Urothelium cell line (cell line): ENCODE measurements around the gene RPTOR.
A peak's percentile ranks its signal among the peaks of the same experiment; 100 is the strongest.

Experiments used
- DNase-seq: peaks from one replicate; pipeline ENCODE4 v3.0.0; 2011; ENCODE audit warnings: low spot score, mixed read lengths
- FAIRE-seq: peaks from 2 replicates; lab custom pipeline; 2011; peaks lifted over from hg19 to GRCh38; lab: Jason Lieb, UNC

The RPTOR gene

DNA sequence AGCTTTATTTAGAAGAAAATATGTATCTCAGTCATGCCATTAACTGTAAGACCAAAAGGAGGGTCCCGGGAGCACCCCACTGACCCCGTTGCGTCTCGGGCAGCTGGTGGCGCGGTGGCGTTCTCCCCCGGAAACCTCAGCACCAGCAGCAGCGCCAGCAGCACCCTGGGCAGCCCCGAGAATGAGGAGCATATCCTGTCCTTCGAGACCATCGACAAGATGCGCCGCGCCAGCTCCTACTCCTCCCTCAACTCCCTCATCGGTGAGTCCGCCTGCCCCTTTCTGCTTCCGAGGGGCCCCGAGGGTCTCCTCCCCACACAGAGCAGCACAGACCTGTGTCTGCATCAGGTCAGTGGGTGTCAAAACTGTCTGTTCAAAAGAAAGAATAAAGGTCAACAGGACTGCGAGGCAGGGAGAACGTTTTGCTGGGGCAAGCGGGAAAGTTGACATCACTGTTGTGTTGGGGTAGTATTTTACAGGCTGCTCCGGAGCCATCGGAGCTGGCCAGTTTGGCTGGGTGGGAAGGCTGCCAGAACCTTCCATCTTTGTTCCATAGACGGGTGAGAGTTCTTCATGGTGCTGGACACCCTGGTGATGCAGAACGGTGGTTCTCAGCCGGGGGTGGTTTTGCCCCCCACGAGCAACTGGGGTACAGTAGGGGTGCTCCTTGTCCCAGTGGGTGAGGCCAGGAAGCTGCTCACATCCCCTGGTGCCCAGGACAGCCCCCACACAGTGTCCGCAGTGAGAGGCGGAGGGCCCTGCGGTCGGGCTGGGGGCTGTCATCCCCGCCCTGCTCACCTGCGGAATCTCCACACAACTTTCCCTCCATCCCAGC, 349.2 kb downstream of the RPTOR start:
- DNase-seq (no peak), FAIRE-seq (peak; percentile 85)

DNA sequence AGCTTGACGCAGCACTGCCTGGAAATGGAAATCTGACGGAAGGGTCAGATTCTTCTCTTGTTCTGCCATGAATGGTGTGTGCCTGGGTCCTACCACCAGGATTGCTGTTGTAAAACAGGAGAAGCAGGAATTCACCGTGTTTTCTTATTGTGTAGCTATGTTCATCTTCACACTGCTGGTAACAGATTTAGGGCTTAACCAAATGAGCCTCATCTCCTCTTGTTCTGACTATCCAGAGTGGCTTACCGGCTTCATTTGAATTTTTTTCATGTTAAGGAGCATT, 349.7 kb downstream of the RPTOR start:
- DNase-seq (no peak), FAIRE-seq (peak; percentile 78)

DNA sequence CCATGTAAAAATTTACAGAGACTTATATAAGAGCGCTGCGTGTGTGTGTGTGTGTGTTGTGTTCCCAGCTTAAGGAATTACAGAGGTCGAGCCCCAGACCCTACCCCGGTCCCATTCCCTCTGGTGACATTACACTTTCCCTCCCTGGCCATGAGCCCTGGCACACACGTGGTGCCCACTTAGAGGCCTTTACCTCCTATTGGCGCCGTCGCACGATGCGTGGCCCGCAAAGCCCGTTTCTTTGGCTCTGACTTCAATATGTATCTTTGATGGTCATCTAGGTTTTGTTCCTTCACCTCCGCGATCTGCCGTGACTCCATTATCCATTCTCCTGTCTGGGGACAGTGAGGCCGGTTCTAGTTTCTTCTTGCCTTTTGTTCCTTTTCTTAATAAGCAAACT, 350.1 kb downstream of the RPTOR start:
- DNase-seq (no peak), FAIRE-seq (no peak)

DNA sequence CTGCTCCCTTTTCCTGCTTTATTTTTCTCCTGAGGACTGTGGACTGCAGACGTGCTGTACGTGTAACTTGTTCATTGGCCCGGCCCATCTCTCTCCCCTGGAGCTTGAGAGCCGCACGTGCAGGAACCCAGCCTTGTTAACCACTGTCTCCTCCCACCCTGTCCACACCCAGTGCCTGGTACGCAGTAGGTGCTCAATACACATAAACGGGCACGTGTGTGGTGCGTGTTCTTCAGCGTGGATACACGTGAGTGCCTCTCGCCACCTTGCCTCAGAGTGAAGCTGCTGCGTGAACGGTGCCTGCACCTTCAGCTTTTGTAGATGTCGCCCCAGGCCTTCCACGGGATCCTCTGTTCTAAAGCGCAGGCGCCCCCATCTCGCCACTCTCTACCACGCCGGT, 350.7 kb downstream of the RPTOR start:
- FAIRE-seq: peak; percentile 81
- no peak for DNase-seq

DNA sequence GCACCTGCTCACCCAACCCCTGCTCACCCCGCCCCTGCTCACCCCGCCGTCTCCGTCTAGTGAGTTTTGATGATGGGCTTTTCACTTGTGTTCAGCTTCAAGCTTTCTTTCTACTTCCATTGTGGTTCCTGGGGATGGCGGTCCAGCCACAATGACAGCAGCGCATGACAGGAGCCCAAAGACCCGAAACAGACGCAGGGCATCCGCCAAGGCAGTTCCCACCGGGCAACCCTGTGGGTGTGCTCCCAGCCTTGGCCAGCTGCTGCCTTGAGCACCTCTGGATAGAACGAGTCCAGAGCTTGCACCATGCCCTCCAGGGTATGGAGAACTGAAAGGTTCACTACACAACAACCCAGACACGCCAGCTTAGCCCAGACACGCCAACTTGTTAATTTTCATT, 354.1 kb downstream of the RPTOR start:
- DNase-seq (no peak), FAIRE-seq (no peak)

DNA sequence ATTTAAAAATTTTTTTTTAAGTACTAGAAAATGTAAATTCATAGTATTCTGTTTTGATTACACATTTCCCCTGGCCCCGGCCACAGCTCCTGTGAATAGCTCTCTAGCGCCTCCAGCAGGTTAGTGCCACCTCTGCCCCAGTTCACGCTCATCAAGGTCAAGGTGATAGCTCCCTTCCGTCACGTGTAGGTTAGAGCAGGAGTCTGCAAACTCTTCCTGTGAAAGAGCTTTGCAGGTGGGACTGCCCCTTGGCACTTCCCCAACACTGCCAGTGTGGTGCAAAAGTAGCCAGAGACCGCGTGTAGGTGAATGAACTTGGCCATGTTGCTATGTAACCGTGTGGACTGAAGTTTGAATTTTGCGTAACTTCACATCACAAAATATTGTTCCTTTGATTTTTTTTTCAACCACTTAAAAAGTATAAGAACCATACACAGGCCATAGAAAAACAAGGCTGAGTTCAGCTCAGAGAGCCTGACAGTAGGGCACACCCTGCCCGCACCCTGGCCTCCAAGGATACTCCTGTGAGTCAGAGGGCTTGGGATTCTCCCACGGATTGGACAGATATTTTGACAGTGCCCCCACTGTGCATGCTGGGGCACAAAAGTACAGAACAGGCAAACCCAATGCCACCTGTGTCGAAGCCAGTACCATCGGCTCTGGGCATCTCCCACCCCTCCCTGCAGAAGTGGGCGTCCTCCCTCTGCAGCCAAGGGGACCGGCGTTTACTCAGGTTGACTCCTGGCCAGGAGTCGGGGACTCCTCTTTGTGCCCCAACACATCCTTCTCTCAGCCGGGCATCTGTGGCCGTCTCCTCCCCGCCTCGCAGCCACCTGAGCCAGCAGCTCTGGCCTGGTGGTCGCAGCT, 355.0 kb downstream of the RPTOR start:
- peak; percentile 59 for FAIRE-seq
- DNase-seq: peak; percentile 58

DNA sequence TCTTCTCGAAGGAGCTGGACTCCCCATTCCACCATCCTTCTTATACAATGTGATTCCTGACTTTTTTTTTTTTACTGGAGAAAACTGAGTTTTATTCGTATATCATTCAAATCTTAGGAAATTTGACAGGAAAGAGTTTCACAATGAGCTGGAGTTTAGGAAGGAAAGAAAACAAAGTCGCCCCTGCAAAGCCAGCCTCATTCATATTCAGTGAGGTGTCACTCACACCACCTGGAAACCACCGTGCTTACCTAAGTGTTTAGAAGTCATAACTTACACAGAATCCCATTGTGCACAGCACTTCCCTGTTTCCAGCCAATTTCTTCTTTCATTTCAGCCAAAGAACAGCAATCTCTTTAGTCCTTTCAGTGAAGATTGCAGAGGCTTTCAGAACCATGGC, 356.7 kb downstream of the RPTOR start:
- DNase-seq (no peak), FAIRE-seq (no peak)

DNA sequence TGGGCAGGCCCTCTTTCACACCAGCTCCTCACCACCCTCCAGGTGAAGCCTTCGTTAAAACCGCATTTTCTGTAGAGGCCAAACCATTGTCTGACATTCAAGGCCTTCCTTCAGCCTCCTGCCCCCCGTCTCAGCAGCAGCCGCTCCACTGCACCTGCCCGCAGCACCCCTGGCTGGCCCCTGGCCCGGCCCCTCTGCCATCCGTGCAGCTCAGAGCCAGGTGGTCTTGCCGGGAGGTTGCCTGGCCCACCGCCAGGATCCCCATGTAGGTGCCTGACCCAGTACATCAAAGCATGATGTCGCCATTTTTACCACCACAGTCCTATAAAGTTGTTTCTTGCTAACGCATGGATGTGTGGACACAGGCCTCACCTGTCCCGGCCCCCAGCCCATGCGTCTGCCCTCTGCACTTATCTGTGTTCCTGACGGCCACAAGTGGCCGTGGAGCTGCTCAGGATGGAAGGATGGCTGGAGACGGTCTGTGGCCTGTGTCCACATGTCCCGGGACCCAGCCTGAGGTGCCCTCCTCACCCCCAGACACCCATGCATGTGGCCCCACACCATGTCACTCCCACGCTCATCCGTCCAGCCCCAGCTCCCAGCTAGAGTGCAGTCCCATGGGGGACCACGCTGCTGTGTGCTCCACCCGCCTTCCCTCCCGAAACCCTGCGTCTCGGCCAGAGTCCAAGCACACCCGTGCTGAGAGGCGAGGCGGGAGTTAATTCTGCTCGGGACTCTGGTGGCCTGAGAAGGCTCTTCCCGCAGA, 357.7 kb downstream of the RPTOR start:
- FAIRE-seq: peak; percentile 44

DNA sequence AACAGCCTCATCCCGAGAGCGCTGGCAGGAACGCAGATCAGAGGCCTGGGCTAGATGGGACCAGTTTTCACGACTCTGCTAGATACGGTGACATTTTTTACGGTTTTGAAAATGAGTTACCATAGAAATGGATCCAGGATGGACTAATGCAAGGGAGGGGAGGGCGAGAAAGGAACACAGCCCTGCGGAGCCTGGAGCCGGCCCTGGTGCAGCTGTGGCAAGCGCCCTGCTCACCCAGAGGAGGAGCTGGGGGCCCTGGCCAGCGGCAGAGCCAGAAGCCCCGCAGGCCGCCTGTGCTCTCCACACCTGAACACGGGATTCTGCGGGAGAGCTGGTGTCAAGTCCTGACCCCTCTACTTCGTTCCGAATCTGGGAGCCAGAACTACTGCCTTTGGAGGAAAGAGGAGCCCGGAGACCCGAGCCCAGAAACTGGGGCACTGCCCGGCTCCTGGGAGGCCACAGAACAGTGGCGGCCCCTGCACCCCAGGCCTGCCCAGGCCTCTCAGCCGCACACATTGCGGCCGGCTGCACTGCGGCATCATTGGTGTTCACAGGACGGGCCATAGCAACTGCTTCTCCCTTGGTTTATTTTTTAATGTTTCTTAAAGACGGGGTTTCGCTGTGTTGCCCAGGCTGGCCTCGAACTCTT, 358.4 kb downstream of the RPTOR start:
- FAIRE-seq (no peak), DNase-seq (no peak)

More for the DNA sequence above, 357.7 kb downstream of the RPTOR start:
- DNase-seq: no peak

DNA sequence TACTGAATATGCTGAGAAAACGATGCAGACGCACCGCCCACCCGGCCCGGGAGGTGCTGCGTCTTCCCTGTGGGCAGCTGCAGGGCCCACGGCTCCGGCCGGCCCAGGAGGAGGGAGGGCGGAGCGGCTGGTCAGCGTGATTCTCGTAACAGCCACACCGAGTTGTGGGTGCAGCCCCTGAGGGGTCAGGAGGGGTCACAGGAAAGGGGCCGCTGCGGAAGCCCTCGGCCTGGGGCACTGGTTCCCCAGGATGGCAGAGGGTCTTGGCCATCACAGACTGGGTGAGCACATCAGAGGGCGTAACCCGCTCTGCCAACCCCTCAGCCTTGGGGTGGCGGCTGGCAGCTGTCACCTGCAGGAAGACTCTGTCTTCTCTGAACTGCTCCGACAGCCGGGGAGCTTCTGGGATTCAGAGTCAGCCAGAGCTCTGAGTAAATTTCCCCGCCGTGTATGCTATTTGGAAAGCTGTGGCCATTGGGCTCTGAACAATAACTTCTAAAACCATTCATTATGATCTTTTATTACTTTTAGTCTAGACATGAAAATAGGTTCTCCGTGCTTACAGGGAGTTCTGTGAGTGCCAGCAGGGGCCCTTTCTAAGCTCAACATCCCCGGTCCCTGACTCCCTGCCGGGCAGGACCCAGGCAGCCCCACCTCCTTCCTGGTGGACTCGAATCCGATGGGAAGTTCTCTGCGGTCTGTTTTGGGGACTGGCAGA, 359.6 kb downstream of the RPTOR start:
- DNase-seq (no peak), FAIRE-seq (no peak)

DNA sequence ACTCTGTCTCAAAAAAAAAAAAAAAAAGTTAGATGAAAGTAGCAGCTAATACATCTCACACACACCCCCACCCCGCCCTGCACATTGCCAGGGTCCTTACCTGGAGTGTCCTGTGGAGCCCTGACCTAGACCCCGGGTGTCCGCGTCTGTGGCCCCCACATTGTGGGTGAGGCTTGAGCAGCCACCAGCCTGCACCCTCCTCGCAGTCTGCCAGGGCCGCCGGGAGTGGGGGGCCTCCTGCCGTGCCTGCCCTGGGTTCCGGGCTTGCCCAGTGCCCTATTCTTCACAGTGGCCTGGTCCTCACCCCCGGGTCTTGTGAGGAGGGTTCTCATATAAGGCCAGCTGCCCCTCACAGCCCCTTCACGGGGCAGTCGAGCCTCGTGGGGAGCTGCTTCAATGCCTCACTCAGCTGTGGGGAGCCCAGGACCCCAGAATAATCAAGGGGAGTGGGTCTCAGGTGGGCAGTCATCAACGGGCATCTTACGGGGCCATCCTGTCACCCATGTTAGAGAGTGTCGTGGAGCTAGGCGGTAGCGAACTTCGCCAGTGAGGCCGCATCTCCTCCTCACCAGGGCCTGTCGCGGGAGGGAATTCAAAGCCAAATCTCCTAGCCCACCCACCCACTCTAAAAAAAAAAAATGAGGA, 361.1 kb downstream of the RPTOR start:
- FAIRE-seq (no peak), DNase-seq (no peak)

DNA sequence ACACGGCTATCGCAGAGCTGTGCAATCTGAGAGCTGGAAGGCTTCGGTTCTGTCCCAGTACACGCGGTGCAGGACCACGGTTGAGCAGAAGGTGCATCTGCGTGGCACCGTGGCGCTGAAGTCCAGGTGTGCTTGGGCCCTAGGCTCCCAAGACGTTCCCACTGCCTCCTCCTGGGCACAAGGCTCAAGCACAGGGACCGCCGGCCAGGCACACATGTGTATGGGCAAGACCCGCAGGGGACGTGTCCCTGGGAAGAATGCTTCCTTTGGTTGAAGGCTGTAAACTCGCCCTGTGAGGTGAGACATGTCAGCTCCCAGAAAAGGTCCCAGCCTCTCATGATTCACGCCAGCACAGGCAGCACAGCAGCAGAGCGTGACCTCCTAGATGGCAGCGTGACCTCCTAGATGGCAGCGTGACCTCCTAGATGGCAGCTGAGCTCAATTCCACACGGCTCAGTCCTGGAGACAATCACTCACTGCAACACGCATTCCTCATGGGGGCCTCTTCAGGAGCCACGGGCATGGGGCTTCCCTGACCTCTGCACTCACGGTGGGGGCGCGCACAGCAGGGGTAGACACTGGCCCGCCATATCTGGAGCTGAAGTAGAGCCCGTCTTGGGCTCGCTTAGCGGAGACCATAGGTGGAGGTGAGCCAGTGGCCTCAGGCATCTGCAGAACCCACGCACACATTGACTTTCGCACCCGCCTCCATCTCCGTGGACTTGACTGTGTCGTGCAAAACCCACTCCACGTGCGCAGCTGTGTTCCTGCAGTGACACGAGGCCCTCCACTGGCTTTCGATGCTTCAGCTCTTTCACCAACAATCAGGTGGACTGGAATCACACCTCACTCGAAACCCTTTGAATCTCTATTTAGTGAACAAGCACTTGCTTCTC, 362.0 kb downstream of the RPTOR start:
- FAIRE-seq (peak; percentile 53), DNase-seq (no peak)

DNA sequence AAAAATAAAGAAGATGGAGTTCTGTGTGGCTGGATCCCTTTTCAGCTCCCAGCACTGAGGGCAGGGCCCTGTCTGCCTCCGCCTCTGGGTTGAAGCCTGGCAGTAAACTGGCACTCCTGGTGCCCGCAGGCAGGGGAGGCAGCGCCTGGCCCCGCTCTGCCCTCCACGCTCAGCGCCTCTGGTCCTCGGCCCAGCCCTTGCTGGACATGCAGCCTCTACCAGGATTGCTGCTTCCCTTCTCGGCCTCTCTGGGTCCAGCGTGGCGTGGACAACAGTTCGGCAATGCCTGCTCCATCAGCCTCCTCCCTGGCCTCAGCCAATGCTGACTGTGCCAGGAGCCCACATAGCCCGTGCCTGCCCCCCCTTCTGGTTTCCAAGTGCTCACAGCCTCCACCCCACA, 362.6 kb downstream of the RPTOR start:
- DNase-seq (no peak), FAIRE-seq (no peak)

DNA sequence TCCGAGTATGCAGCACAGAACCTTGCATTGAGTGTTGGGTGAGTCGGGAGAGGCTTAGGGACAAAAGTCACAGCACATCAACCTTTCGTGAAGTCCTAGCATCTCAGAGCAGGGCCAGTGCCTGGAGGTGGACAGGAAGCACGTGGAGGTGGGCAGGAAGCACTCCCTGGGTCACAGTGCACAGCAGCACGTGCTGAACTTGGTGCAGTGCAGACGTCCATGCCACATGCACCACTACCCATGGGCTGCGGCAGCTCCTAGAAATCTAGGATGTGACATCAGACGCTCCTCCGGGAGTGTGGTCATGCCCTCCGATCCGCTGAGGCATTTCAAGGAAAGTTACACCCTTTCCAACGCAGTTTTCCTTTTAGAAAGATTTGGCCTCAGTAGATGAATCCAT, 363.6 kb downstream of the RPTOR start:
- FAIRE-seq (no peak), DNase-seq (no peak)

DNA sequence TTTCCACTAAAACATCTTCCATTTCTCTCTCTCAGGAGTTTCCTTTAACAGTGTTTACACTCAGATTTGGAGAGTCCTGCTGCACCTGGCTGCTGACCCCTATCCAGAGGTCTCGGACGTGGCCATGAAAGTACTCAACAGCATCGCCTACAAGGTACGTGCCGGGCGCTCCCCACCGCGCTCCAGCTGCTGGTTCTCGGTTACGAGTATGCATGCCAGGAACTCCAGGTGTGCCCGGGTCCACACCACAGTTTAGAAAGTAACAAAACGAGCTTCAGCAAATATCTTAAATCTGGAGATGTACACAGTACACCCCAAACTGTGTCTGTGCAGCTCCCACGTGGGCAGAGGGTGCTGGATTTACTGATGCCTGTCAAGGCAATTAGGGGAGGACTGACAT, 364.1 kb downstream of the RPTOR start:
- no peak for FAIRE-seq
- DNase-seq: no peak

DNA sequence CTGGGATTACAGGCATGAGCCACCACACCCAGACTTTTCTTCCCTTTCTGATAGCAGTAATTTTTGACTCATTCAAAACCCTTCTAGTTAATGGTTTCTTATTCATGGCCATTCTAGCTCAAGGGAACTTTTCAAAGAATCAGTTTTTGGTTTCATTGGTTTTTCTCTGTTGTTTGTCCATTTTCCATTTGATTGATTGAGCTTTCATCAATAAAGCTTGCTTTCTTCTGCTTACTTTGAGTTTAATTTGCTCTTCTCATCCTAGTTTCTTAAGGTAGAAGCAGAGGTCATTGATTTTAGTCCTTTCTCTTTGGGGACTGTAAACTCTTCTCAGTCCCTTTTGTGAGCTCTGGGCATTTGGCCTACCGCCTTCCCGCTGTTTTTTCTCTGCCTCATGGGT, 365.0 kb downstream of the RPTOR start:
- DNase-seq (no peak), FAIRE-seq (no peak)

DNA sequence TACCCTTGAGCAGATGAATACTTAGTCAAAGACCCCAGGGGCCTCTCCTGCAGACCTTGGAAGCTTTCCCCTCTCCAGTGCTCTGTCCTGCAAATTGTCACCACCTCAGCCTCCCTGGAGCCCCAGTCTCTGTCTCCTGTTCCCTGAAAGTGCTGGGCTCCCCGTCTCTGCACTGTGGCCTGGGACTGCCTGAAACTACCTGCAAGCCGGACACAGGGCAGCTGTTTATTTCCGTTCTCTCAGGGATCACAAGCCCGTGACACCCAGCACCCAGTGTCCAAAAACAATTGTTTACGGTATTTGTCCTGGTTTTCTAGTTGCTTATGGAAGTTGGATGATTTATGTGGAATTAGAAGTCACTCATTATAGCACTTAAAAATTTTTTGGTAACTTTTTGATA, 365.4 kb downstream of the RPTOR start:
- FAIRE-seq (peak; percentile 37), DNase-seq (no peak)

DNA sequence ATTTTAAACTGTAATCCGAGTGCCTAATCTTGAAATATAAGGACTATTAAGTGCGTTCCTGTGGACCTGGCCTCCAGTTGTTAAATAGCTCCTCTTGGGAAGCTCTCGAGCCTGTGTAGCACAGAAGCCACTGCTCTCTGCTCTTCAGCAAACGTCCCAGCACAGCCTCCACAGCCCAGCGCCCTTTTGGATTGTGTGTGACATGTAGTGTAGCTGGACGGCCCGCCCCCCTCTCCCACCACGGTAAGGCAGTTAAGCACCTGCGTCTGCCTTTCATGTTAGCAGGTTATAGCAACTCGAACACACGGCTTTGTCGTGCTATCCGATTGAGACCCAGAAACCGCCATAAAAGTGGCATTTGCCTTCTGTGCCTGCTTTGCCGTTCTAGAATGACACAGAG, 367.8 kb downstream of the RPTOR start:
- FAIRE-seq (no peak), DNase-seq (no peak)
